Measurements from ENCODE around the gene IFNGR1.

The IFNGR1 gene

DNA sequence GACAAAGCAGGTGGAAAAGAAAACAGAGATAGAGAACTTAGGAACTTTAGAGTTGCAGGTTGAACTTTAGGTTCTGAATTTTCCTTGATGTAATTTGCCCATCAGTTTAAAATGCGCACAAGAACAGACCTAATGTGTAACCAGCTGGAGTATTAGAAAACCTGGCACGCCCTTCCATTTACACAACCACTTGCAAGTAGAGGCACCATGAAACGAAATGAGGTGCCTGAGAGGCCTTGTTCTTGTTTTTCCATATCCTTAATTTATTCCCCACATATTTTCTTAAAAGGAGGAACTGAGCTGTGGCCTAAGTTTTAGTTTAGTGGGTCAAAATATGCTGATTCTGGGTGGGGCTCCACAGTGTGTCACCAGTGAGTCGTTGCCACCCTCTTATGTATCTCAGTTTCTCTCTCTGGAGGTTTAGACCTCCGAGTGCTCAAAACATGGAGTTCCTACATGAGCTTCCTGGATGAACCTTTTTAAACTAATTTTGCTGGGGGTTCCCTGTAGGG is 28.5 kb downstream of the IFNGR1 start:
- peaks cover 17% of the 10 kb centered on the region for H3K9me3 ChIP-seq (ENCODE audit: severe bottlenecking)
- H3K36me3 ChIP-seq: no peaks in the 10 kb centered on the region
- no peaks in the 10 kb centered on the region for H3K27me3 ChIP-seq (ENCODE audit: insufficient read depth, low read depth, severe bottlenecking)
- no peak overlapping the region for H3K4me3 ChIP-seq (ENCODE audit: low read depth, low read length)
- TF ChIP-seq, protein P1, sequence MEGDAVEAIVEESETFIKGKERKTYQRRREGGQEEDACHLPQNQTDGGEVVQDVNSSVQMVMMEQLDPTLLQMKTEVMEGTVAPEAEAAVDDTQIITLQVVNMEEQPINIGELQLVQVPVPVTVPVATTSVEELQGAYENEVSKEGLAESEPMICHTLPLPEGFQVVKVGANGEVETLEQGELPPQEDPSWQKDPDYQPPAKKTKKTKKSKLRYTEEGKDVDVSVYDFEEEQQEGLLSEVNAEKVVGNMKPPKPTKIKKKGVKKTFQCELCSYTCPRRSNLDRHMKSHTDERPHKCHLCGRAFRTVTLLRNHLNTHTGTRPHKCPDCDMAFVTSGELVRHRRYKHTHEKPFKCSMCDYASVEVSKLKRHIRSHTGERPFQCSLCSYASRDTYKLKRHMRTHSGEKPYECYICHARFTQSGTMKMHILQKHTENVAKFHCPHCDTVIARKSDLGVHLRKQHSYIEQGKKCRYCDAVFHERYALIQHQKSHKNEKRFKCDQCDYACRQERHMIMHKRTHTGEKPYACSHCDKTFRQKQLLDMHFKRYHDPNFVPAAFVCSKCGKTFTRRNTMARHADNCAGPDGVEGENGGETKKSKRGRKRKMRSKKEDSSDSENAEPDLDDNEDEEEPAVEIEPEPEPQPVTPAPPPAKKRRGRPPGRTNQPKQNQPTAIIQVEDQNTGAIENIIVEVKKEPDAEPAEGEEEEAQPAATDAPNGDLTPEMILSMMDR (IDR thresholded peaks at IDR 0.05; ENCODE audit: low read depth, low read length): no peak
- no peak overlapping the region for H3K27ac ChIP-seq
- no peak for DNase-seq

DNA sequence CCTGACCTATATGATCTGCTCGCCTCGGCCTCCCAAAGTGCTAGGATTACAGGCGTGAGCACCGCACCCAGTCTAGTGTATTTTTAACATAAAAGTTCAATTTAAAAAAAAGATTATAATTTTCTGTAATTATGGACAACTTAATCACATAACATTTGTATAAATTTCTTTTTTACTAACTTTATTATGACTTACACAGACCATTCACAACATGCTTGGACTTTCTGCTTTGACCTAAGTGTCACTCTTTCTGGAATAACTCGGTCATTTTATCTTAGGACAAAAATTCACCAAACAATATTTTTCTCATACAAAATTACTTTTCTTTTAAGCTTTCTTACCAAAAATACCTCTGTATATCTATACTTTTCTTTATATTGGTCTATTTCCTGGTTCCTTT is 30.3 kb downstream of the IFNGR1 start:
- TF ChIP-seq, protein P1 (IDR thresholded peaks at IDR 0.05; ENCODE audit: low read depth, low read length): no peak
- no peak for DNase-seq
- Histone ChIP-seq H3K27ac (no peak overlapping the region), H3K4me3 (ENCODE audit: low read depth, low read length) (no peak overlapping the region), H3K9me3 (ENCODE audit: severe bottlenecking) (peaks cover 23% of the 10 kb centered on the region), H3K27me3 (ENCODE audit: insufficient read depth, low read depth, severe bottlenecking) (no peaks in the 10 kb centered on the region), H3K36me3 (no peaks in the 10 kb centered on the region)

DNA sequence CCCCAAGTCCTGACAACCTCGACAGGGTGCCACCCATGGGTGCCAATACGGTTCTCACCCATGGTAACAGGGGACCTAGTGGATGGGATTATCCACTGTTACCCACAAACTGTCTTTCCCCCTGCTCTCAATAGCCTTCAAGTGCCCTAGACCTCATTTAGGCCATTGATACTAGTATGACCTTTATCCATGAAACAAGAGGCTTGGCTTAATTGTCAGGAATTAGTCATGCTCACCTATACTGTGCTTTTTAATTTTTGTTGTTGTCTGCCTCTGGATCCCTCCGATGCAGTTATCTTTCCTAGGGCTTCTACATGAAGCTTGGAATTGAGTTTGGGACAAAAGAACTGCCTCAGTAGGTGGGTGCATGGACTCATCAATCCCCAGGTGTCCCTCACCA is 33.9 kb downstream of the IFNGR1 start:
- Histone ChIP-seq H3K27me3 (ENCODE audit: insufficient read depth, low read depth, severe bottlenecking) (no peaks in the 10 kb centered on the region), H3K27ac (no peak overlapping the region), H3K9me3 (ENCODE audit: severe bottlenecking) (peaks cover 38% of the 10 kb centered on the region), H3K4me3 (ENCODE audit: low read depth, low read length) (no peak overlapping the region), H3K36me3 (no peaks in the 10 kb centered on the region)
- TF ChIP-seq, protein P1 (IDR thresholded peaks at IDR 0.05; ENCODE audit: low read depth, low read length): no peak
- no peak for DNase-seq

DNA sequence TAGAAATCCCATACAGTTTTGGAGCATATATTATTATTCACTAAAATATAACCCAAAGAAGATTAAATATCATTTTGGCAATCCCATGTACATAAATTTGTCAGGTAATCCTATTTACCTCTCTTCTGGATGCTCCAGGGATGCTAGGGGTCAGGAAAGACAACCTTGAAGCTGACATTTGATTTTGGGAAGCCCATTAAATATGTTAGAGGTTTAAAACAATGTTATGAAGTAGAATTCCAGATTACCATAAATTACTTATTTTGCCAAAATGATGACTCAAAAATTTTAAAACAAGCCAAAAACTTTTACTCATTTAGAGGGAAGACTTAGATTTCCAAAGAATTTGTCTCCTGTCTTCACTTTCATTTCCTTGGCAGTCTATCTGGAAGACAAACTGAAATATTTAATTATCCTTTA is 36.5 kb downstream of the IFNGR1 start:
- DNase-seq: no peak
- no peak overlapping the region for H3K4me3 ChIP-seq (ENCODE audit: low read depth, low read length)
- TF ChIP-seq, protein P1 (IDR thresholded peaks at IDR 0.05; ENCODE audit: low read depth, low read length): no peak
- no peaks in the 10 kb centered on the region for H3K36me3 ChIP-seq
- H3K27ac ChIP-seq: no peak overlapping the region
- peaks cover 27% of the 10 kb centered on the region for H3K9me3 ChIP-seq (ENCODE audit: severe bottlenecking)
- H3K27me3 ChIP-seq (ENCODE audit: insufficient read depth, low read depth, severe bottlenecking): no peaks in the 10 kb centered on the region

DNA sequence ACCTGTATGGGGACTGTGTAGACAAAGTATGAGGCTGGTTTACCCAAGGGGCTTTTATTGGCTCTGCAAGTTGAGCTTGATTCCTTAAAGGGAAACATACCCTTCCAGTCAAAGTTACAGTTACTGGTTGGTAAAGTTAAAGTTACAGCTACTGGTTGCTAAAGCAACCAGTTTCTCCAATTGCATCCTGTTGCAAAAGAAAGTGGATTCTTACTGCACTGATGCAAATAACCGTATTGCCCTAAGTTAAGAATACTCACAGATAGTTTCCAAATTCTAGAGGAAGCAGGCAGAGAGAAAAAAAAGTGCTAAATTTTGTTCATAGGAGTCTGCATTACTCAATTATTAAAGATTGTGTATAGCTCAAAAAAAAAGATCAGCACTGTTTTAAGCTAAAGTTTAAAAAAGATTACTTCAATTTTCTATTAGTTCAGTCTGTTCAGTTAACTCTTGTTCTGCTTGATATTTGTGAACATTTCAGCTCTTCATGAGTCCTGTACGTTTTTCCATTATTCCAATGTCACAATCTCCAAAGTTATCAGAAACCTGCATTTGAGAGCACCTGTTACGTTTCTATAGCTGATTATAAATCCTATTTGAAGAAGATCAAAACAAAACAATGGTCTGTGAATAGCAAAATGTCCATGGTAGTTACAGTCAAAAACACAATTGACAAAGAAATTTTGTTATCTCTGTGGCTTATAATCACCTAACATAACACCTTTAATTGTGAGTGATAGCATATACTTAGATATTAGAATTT is 37.1 kb downstream of the IFNGR1 start:
- Histone ChIP-seq H3K4me3 (ENCODE audit: low read depth, low read length) (no peak overlapping the region), H3K27ac (no peak overlapping the region), H3K9me3 (ENCODE audit: severe bottlenecking) (peaks cover 27% of the 10 kb centered on the region), H3K36me3 (no peaks in the 10 kb centered on the region), H3K27me3 (ENCODE audit: insufficient read depth, low read depth, severe bottlenecking) (no peaks in the 10 kb centered on the region)
- TF ChIP-seq, protein P1 (IDR thresholded peaks at IDR 0.05; ENCODE audit: low read depth, low read length): no peak
- no peak for DNase-seq
